Measurements from ENCODE around the gene STK38.
A peak's percentile ranks its signal among the peaks of the same experiment; 100 is the strongest.
"Not testable (repeated sequence)": the region's sequence is repeated elsewhere in the genome, so short reads cannot be mapped to it uniquely, and the experiment has no call there.

Gene STK38

GRCh38 chr6:36455486-36456027, 91.7 kb downstream of the STK38 start:
- H3K27me3 Mint-ChIP-seq: no peaks in the 10 kb centered on the region
- no peak overlapping the region for H3K27ac Mint-ChIP-seq
- no peaks in the 10 kb centered on the region for H3K9me3 Mint-ChIP-seq
- peaks cover 28% of the 10 kb centered on the region for H3K4me1 Mint-ChIP-seq
- H3K4me3 Mint-ChIP-seq: no peak overlapping the region
- H3K36me3 Mint-ChIP-seq: peaks cover 6% of the 10 kb centered on the region

GRCh38 chr6:36452897-36453296, 94.4 kb downstream of the STK38 start:
- Mint-ChIP-seq H3K36me3 (peaks cover 17% of the 10 kb centered on the region), H3K4me1 (peaks cover 38% of the 10 kb centered on the region)
- H3K4me3 Mint-ChIP-seq, H3K27me3 Mint-ChIP-seq, H3K27ac Mint-ChIP-seq, H3K9me3 Mint-ChIP-seq: not testable (repeated sequence)

- not testable (repeated sequence) for H3K9me3 Mint-ChIP-seq, H3K27me3 Mint-ChIP-seq, H3K4me3 Mint-ChIP-seq, H3K27ac Mint-ChIP-seq
- peaks cover 14% of the 10 kb centered on the region for H3K36me3 Mint-ChIP-seq
- peaks cover 53% of the 10 kb centered on the region for H3K4me1 Mint-ChIP-seq
These were observed 98.1 kb downstream of the STK38 start for GRCh38 chr6:36449173-36449572.

- peaks cover 60% of the 10 kb centered on the region for H3K4me1 Mint-ChIP-seq
- no peaks in the 10 kb centered on the region for H3K27me3 Mint-ChIP-seq
- peak overlapping the region; percentile 57 for H3K4me3 Mint-ChIP-seq
- H3K27ac Mint-ChIP-seq: peak overlapping the region; percentile 44
- no peaks in the 10 kb centered on the region for H3K9me3 Mint-ChIP-seq
- H3K36me3 Mint-ChIP-seq: peaks cover 14% of the 10 kb centered on the region
These were observed 101.7 kb downstream of the STK38 start for GRCh38 chr6:36445621-36446020.

GRCh38 chr6:36444470-36444869, 102.8 kb downstream of the STK38 start:
- Mint-ChIP-seq H3K4me1 (peaks cover 52% of the 10 kb centered on the region), H3K9me3 (no peaks in the 10 kb centered on the region), H3K27me3 (no peaks in the 10 kb centered on the region), H3K27ac (peak overlapping the region; percentile 35), H3K4me3 (peak overlapping the region; percentile 95), H3K36me3 (peaks cover 12% of the 10 kb centered on the region)

All from activated naive CD4-positive, alpha-beta T cell treated with anti-CD3 and anti-CD28 coated beads, Interleukin-2, amount 50 U/mL, for 24 hours (primary cell).